NCI-H146 treated with DMSO at 0.1 percent for 48 hours (cell line): ENCODE results near the gene NOTCH4.
A peak's percentile ranks its signal among the peaks of the same experiment; 100 is the strongest.

ENCODE experiments used
- DNase-seq: peaks from one replicate; lab custom pipeline; 2025; ENCODE audit not compliant: unreplicated experiment; lab: John Stamatoyannopoulos, UW

The NOTCH4 gene

DNA sequence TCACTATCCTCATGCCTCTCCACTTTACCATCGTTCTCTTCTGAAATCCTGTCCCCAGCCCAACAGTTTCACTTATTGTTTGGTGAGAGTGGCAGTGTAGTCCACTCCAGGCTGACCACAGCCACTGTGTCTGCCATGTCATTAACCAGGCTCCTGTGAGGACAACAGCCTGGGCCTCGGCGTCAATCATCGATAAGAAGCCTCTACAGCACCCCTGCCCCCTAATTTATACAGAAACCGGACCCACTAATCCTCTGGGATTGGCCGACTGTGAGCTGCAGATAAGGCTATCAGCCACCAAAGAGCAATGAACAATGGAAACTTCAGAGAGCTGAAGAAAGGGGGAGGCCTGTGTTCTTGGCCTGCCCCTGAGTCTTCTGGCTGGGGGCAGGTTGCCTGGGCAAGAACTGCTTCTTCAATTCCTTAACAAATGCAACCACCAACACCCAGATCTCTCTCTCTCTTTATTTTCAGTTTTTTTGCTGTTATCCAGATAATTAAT lies 56.1 kb downstream of the NOTCH4 start:
- DNase-seq = no peak

DNA sequence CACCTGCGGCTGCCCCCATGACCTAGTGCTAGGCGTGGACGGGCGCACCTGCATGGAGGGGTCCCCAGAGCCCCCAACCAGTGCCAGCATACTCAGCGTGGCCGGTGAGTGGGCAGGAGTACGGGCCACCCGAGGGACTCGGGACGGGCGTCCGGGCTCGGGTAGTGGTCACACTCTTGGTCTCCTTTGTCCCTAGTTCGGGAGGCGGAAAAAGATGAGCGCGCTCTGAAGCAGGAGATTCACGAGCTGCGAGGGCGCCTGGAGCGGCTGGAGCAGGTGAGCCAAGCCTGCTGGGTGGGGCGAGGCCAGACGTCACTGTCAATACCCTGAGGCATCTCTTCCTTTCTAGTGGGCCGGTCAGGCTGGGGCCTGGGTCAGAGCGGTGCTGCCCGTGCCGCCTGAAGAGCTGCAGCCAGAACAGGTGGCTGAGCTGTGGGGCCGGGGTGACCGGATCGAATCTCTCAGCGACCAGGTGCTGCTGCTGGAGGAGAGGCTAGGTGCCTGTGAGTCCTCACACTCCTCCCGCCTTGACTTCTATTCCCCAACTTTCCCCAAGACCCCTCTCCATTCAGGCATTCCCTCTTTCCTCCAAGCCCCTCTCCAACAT lies 56.6 kb downstream of the NOTCH4 start:
- peak; percentile 46 for DNase-seq

DNA sequence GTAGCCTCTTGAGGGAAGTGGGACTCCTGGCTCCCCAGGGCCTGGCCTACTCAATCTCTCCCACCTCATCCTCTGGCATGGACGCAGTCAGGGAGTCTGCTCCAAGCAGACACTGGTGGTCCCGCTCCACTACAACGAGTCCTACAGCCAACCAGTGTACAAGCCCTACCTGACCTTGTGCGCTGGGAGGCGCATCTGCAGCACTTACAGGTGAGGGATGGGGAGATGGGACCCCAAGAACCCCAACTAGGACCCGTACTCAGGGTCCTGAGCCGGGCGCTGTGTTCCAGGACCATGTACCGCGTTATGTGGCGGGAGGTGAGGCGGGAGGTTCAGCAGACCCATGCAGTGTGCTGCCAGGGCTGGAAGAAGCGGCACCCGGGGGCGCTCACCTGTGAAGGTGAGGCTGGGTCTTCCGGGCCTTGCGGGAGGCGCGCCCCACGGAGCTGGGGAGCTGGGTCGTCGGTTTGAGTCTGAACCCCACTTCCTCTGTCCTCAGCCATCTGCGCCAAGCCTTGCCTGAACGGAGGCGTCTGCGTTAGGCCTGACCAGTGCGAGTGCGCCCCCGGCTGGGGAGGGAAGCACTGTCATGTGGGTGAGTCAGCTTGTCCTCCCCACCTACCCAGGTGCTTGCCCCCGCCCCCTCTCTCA lies 57.3 kb downstream of the NOTCH4 start:
- DNase-seq = no peak

- no peak for DNase-seq
Observed at GRCh38 chr6:32164295-32164694, 59.6 kb downstream of the NOTCH4 start, which contains the start of gene EGFL8. Gene EGFL8 (plus strand): TSS chr6:32164595. CDS start chr6:32166166, 1,571 bp downstream.

GRCh38 chr6:32163559-32164258 lies 60.2 kb downstream of the NOTCH4 start:
- no peak for DNase-seq

GRCh38 chr6:32158052-32158451 lies 65.8 kb downstream of the NOTCH4 start:
- DNase-seq = no peak

GRCh38 chr6:32156891-32157290 lies 67.0 kb downstream of the NOTCH4 start:
- DNase-seq = no peak

DNA sequence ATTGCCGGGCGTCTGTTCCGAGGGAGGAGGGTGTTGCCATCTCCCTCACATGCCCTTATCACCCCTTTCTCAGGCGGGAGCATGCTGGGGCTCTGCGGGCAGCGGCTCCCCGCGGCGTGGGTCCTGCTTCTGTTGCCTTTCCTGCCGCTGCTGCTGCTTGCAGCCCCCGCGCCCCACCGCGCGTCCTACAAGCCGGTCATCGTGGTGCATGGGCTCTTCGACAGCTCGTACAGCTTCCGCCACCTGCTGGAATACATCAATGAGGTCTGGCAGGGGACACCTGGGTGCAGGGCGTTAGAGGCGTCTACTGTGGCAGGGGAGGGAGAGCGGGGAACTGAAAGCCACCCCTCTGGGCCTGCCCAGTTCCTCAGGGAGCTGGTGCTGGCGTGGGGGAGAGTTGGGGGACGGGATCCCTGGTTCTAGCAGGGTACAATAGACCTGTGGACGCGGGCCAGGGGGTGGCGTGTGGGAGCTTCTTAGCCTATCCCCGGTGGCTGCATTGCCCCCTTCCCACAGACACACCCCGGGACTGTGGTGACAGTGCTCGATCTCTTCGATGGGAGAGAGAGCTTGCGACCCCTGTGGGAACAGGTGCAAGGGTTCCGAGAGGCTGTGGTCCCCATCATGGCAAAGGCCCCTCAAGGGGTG lies 69.2 kb downstream of the NOTCH4 start:
- DNase-seq = peak; percentile 68

GRCh38 chr6:32153564-32154513 lies 70.0 kb downstream of the NOTCH4 start, which contains the start of gene PPT2:
Gene PPT2 (plus strand): TSS chr6:32154141. CDS start chr6:32154595, 454 bp downstream.
- DNase-seq = peak; percentile 58

GRCh38 chr6:32152769-32153563 lies 70.9 kb downstream of the NOTCH4 start:
- DNase-seq = no peak

DNA sequence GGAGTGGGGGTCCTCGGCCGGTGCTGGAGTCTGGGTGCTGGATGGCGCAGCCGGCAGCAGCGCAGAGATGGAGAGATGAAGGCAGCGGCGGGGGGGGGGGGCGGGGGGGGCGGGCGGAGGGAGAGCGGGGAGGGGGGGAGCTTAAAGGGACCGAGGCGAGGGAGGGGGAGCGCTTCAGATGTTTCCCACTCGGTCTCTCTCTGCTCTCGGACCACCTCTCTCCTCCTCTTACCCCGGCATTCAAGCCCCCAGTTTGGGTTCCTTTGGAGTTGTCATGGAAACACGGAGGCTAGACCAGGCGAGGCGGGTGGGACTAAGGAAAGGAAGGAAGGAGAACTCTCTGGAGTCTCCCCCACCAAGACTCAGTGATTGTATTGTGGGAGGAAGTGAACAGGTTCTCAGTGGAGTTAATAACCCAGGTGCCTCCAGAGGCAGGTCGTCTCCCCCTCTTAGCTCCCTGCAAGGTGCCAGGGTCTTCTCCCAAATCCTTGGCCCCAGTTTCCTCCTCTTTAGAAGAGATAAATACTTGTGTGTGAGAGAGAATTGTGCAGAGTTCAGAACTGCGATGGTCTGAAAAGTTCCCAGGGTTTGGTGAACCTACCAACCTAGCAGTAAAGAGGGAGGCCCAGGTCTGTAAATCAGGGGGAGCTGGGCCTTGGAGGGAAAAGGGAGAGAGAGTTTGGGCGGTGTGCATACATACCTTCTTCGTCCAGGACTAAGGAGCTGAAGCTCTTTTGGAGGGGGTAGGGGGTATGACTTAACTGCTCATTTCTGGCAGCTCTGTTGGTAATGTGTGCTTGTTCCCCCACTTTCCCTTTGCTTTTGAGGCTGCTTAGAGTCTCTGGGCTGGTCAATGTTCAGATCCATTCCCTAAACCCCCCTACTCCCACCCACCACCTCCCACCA lies 71.8 kb downstream of the NOTCH4 start, which contains the start of gene PRRT1:
TSS of gene PRRT1 (minus strand) at position 77 of the 906 bp plus-strand sequence. CDS start 112 bp downstream, outside the sequence.
- no peak for DNase-seq

- no peak for DNase-seq
Observed at GRCh38 chr6:32151181-32151862, 72.5 kb downstream of the NOTCH4 start.

DNA sequence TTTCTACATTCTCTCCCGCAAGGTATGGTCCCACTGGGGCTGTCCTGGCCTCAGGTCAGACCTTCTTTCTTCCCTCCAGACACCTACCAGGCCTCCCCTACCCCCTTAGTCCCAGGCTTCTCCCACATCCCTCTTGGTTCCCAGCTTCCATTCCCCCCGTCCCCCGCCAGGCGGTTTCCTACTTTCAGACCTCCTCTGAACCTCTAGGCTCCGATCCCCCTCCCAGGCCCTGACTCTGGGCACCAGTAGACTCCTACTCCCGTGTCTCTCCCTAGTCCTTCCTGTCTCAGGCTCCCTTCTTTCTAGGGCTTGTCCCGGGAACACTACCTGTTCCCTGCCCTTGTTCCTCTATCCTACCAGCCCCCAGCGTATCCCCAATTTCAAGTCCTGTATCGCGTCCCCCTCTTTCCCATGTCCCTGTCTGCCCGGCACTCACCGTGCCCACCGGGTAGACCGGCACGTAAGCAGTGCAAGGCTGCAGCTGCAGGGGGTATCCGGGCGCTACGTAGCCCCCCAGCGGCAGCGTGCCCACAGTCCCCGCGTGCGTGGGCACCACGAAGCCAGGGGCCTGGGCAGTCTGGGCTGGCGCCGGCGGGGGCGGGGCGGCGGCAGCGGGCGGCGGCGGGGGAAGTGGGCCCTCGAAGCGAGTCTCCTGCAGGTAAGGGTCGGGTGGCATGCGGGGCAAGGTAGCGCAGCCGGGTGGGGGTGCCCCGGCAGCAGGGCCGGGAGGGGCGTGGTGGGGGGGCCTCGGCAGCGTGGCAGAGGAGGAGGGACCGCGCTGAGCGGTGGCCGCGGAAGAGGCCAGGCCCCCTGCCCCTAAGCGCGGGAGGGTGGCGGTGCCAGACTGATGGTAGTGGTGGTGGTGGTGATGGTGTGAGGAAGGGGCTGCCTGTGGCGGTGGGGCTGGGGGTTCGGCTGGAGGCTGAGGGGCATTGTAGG lies 73.7 kb downstream of the NOTCH4 start:
- DNase-seq = no peak

GRCh38 chr6:32149092-32149755 lies 74.6 kb downstream of the NOTCH4 start:
- DNase-seq = no peak

DNA sequence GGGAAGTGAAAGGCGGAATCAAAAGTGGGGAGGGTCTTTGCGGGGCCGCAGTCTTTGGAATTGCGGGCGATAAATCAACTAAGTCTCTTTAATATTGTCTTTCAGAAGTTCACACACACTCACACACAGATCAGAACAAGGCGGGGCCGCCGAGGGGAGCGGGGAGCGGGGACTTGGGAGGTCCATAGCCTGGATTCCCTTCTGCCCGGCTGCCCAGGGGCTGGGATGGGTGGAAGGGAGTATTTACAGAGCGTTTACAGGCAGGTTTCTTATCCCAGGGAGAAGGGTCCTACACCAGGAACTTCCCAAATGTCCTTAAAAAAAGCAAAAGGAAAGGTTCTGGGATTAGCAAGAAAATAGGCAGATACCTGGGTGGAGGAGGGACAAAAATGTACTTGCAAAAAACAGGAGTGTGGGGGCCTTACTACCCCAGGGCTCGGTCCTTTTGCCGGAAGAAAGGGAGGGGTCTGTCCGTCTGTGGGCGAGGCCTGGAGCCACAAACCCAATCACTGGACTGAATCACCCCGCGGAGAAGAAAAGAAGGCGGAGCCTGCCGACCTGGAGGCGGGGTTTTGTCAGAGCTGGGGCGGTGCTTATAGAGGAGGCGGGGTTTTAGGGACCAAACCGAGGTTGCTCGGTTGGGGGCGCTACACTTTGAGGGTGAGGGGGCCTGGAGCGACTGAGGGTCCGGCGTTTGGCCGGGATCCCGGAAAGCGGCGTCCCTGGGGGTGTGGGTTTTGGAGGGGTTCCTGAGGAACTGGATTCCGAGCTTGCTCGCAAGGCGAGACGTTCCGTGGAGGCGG lies 75.4 kb downstream of the NOTCH4 start:
- peak; percentile 29 for DNase-seq
